ENCODE data around the gene KIF5C.
A peak's percentile ranks its signal among the peaks of the same experiment; 100 is the strongest.

The KIF5C gene

GRCh38 chr2:149021271-149021719 lies 146.3 kb downstream of the KIF5C start:
- no peak for DNase-seq

GRCh38 chr2:149021761-149022160 lies 146.7 kb downstream of the KIF5C start:
- DNase-seq: no peak

GRCh38 chr2:149023091-149023490 lies 148.1 kb downstream of the KIF5C start:
- DNase-seq: no peak

- DNase-seq: no peak
These were observed 152.7 kb downstream of the KIF5C start for GRCh38 chr2:149027590-149028250.

GRCh38 chr2:149028377-149028776 lies 153.3 kb downstream of the KIF5C start:
- DNase-seq: no peak

GRCh38 chr2:149028891-149029290 lies 153.9 kb downstream of the KIF5C start:
- DNase-seq: no peak

GRCh38 chr2:149029307-149029965 lies 154.4 kb downstream of the KIF5C start:
- no peak for DNase-seq

GRCh38 chr2:149031396-149031795 lies 156.4 kb downstream of the KIF5C start:
- DNase-seq: no peak

GRCh38 chr2:149033716-149034115 lies 158.7 kb downstream of the KIF5C start:
- no peak for DNase-seq

GRCh38 chr2:149034406-149034805 lies 159.4 kb downstream of the KIF5C start:
- no peak for DNase-seq

- no peak for DNase-seq
These were observed 161.7 kb downstream of the KIF5C start for GRCh38 chr2:149036507-149037293.

- no peak for DNase-seq
These were observed 162.8 kb downstream of the KIF5C start for GRCh38 chr2:149037851-149038250.

- no peak for DNase-seq
These were observed 163.6 kb downstream of the KIF5C start, which contains the start of gene LYPD6B for GRCh38 chr2:149038442-149039212. Gene LYPD6B (plus strand): TSS chr2:149038699. CDS start chr2:149130949, 92,250 bp downstream.

GRCh38 chr2:149039213-149039724 lies 164.2 kb downstream of the KIF5C start:
- DNase-seq: no peak

GRCh38 chr2:149040451-149040850 lies 165.4 kb downstream of the KIF5C start:
- DNase-seq: peak; percentile 52

GRCh38 chr2:149041482-149041881 lies 166.5 kb downstream of the KIF5C start:
- no peak for DNase-seq

- no peak for DNase-seq
These were observed 167.9 kb downstream of the KIF5C start for GRCh38 chr2:149042881-149043280.

GRCh38 chr2:149044500-149044899 lies 169.5 kb downstream of the KIF5C start:
- DNase-seq: no peak

GRCh38 chr2:149047118-149047517 lies 172.1 kb downstream of the KIF5C start:
- DNase-seq: no peak

- no peak for DNase-seq
These were observed 174.1 kb downstream of the KIF5C start for GRCh38 chr2:149049142-149049541.

- DNase-seq: peak; percentile 70
These were observed 175.2 kb downstream of the KIF5C start for GRCh38 chr2:149050188-149050587.

- DNase-seq: no peak
These were observed 180.7 kb downstream of the KIF5C start for GRCh38 chr2:149055751-149056150.
